PC-9 (cell line): ENCODE results near the gene C14orf93.

ENCODE experiments used
- EZH2 ChIP-seq: fragments of 200-600 bp; sonication (generic); IDR thresholded peaks from 2 replicates; pipeline ENCODE4 v1.8.0; 2017; ENCODE audit warnings: antibody characterized with exemption, low read depth
- TF ChIP-seq, protein P1 (sequence below): fragments of 200-600 bp; sonication (generic); conservative IDR thresholded peaks from 2 replicates; pipeline ENCODE4 v1.6.1; 2017; ENCODE audit warnings: mixed run types, antibody characterized with exemption, mild to moderate bottlenecking, moderate library complexity

- TF ChIP-seq, protein P1, sequence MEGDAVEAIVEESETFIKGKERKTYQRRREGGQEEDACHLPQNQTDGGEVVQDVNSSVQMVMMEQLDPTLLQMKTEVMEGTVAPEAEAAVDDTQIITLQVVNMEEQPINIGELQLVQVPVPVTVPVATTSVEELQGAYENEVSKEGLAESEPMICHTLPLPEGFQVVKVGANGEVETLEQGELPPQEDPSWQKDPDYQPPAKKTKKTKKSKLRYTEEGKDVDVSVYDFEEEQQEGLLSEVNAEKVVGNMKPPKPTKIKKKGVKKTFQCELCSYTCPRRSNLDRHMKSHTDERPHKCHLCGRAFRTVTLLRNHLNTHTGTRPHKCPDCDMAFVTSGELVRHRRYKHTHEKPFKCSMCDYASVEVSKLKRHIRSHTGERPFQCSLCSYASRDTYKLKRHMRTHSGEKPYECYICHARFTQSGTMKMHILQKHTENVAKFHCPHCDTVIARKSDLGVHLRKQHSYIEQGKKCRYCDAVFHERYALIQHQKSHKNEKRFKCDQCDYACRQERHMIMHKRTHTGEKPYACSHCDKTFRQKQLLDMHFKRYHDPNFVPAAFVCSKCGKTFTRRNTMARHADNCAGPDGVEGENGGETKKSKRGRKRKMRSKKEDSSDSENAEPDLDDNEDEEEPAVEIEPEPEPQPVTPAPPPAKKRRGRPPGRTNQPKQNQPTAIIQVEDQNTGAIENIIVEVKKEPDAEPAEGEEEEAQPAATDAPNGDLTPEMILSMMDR = no peak
- TF ChIP-seq EZH2 = no peak
Observed at GRCh38 chr14:22979748-22980392, 30.1 kb downstream of the C14orf93 start.
